Stimulated activated CD8-positive, alpha-beta memory T cell treated with anti-CD3 and anti-CD28 coated beads, Interleukin-7, amount 100 ng/mL, for 48 hours (primary cell): ENCODE data around the gene DAPK2.
"Not testable (repeated sequence)": the region's sequence is repeated elsewhere in the genome, so short reads cannot be mapped to it uniquely, and the experiment has no call there.

Experiments used
- DNase-seq, 2 donors: peaks; one replicate each; pipeline ENCODE4 v3.0.0-alpha.2; 2020; ENCODE audit warnings: low read depth in 1 of 2; ENCODE audit errors: extremely low read depth in 1 of 2

The DAPK2 gene

DNA sequence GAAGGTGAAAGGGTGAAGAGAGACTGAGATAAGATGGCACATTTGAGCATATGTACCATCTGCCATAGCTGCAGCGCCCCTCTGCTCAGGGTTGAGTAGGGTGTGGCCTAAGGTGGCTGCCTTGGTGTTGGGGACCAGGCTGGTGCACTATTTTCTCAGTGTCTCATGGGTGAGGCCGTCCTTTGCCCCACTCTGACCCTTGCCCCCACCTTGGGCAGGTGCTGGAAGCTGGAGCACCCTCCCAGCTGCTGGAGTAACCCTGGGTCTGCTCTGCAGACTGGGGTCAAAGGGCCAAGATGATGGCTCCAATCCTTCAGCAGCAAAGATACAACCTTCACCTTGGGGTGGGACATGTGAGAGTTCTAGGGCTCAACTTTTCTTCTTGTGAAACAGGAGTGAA is 69.2 kb downstream of the DAPK2 start:
- no peak for DNase-seq

DNA sequence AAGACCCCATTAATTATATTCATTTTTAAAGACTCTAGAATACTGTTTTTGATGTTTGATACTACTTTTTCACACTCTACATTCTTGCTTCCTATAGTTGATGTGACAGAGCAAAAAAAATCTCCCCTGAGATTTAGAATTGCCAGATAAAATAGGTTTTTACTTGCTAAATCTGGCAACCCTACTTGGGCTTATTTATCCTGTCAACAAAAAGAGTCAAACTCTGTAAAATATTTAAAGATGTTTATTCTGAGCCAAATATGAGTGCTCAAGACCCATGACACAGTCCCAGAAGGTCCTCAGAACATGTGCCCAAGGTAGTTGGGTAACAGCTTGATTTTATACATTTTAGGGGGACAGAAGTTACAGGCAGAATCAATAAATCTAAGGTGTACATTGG is 72.3 kb downstream of the DAPK2 start:
- DNase-seq = no peak

DNA sequence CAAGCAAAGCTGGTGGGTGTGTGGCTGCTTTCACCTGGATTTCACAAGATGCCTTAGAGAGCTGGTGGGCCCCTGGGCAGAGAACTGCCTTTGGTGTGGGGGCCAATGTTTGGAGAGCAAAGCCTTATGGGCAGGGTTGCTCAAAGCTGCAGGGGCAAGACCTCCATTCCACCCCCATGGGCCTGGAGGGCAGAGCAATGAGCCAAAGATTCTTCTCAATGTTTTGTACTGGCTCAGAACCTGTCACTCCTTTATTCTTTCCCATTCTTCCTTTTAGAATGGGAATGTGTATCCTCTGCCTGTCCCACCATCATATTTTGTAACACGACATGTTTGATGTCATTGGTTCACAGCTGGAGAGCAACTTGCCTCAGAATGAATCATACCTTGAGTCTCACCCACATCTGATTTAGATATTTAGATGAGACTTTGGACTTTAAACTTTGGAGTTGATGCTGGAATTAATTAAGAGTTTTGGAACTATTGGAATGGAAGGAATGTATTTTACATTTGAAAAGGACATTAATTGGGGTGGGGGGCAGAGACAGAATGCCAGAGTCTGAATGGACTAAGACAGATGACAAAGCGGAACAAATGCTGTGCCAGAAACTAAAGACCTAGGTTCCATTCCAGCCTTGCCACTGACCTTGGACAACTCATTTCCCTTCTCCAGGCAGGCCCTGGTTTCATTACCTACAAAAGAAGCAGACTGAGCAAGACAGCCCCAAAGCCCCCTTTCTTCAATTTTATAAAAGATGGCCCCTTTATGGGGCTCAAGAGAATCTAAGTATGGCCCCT is 72.9 kb downstream of the DAPK2 start:
- DNase-seq = no peak

DNA sequence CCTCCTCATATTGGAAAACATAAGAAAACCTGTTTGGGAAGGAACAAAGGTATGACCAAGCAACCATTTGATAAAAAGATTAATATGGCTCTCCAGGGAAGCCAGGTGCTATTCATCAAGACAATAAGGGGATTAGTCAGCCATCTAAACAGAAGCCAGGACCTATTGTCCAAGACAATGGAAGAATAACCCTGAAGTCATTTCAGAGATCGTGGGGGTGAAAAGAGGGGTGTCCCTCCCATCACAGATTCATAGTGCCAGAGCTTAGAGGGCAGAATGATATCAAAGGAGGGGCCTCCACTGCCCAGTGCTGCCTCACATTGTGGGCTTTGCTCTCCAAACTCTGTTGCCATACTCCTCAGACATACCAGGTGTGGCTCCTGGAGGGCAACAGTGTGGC is 73.5 kb downstream of the DAPK2 start:
- no peak for DNase-seq

DNA sequence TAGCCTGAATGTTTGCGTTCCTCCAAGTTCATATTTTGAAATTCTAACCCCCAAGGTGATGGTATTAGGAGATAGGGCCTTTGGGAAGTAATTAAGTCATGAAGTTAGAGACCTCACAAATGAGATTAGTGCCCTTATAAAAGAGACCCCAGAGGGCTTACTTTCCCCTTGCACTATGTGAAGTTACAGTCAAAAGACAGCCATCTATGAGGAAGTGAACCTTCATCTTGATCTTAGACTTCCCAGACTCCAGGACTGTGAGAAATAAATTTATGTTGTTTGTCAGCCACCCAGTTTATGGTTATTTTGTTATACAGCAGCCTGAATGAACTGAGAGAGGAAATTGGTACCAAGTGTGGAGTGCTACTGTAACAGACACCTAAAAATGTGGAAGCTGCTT is 74.4 kb downstream of the DAPK2 start:
- no peak for DNase-seq

DNA sequence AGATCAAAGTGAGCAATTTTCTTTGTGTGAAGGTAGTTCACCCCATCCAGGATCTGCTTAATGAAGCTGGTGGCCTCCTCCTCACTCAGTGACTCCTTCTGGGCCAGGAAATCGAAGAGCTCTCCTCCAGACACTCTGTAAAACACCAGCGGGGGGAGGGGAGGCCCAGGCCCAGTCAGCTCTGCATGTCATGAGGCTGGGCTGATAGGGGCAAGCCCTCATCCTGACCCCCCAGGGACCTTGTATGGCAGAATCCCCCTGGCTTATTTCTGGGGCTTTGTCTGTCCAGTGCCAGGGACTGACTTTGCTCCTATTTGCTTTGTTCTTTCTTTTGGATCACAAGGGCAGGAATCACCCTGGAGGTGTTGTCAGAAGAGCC is 74.9 kb downstream of the DAPK2 start:
- DNase-seq = peak; percentile 23 to 37

DNA sequence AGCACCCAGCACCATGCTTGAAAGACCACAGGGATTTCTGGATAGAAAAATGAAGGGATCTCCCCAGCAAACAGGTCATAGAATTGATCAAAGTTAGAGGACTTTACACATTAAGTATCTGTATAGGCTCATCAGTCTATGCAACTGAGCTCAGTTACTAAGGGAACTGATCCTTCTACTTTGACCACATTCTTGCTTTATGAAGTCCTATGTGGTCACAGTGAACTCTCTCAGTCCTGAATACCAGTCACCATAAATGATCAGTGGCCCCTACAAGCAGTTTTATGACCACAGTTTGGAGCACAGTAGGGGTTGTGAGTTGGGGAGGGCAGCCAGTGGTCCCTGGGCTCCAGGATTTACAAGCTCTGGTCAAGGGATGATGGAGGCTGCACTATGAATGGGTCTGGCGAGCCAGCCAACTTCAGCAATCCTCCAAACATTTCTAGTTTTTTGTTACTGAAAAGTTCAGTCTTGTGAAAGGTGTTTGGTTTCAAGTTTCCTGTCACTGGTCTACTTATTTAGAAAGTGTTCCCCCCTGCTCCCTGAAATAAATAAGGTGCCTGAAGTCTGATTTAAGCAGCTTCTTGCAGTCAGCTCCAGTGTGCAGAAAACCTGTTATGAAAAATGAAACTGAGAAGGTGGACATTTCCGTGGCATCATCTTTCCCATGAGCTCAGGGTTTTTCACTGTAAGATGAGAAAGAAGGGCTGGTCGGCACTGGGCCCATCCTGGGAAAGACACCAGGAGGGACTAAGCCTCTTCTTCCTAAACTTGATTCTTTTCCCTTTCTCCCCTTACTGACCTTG is 75.5 kb downstream of the DAPK2 start:
- DNase-seq = peak in 1 of 2 donors; percentile 20

DNA sequence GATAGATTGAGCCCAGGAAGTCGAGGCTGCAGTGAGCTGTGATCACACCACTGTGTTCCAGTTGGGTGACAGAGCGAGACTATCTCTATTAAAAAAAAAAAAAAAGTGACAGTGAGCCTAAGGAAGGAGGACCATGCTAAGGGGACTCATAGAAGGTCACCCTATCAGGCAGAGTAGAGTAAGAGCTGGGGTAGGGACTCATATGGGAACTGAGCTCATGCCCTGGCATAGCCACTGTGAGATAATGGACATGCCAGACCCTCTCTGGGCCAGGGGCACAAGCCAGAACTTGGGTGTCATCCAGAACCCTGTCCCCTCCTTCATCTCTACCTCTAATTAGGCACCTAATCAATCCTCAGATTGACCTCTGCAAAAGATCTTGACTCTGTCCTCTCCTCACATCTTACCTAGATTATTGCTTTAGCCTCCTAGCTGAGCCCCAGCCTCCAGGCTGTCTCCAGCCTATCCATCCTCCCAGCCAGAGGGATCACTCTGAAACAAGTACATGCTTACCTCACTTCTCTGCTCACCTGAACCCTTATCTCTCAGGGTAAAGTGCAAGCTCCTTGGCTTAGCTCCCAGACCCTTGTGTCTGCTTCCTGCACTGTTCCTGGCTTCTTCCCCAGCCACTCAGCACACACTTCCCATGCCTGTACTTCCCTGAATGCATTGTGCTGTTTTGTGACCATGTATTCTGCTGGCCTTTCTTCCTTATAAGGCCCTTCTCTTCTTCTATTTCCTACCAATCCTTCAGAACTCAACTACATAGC is 76.4 kb downstream of the DAPK2 start:
- no peak for DNase-seq

DNA sequence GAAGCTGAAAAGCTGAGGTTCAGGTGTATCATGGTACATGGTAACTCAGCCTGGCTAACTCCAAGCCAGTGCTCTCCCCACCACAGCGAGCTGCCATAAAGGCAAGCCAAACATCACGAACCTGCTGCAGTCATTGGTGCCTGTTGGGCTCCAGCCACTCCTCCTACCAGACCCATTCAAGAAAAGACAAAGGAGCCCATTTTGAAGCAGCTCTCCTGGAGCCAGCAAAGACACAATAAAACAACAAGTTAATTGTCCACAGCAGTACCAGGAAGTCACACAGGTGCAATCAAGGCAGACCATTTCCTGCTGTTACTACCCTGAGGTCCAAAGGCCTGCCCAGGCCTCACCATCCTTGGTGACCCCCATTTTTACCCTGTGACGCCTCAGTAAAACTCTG is 77.6 kb downstream of the DAPK2 start:
- DNase-seq = no peak

DNA sequence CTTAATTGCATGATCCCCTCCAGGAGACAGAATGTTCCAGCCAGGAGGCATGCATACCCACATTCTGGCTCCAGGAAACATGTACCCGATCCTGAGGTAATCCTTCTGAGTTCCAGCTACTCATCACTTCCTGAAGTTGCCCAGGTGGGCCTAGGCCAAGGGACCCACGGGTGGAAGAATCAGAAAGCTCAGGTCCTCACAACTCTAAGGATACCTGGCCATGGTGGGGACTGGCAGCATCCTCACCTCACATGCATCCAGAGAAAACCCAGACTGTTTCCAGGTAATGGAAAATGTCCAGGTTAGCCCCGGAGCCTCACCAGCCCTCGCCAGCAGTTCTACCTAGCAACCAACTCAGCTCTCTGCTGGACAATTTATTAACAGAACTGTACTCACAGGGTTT is 78.2 kb downstream of the DAPK2 start:
- DNase-seq = no peak

DNA sequence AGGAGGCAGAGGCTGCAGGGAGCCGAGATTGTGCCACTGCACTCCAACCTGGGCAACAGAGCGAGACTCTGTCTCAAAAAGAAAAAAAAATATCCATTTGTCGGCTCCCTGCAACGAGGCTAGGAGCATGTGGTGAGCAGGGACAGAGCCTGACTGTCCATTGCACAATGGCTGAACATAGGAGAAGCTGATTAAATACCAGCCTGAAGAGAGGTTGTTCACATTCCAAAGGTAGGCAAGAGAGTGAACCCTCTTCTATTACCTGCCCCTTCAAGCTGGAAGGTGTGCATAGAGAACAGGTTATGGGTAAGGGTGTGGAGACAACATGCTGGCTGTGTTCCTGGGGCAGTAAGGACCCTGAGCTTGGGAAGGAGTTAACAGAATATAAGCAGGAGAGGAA is 78.7 kb downstream of the DAPK2 start:
- DNase-seq = no peak

DNA sequence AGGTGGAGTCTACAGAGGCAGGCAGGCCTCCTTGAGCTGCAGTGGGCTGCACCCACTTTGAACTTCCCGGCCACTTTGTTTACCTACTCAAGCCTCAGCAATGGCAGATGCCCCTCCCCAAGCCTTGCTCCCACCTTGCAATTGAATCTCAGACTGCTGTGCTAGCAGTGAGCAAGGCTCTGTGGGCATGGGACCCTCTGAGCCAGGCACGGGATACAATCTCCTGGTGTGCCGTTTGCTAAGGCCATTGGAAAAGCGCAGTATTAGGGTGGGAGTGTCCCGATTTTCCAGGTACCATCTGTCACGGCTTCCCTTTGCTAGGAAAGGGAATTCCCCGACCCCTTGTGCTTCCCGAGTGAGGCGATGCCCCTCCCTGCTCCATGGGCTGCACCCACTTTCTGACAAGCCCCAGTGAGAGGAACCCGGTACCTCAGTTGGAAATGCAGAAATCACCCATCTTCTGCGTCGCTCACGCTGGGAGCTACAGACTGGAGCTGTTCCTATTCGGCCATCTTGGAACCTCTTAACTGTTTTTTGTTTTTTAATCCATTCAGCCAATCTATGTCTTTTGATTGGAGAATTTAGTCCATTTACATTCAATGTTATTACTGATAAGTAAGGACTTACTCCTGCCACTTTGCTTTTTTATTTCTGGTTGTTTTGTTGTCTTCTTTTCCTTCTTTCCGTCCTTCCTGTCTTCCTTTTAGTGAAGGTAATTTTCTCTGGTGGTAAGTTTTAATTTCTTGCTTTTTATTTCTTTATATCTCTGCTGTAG is 83.2 kb downstream of the DAPK2 start:
- DNase-seq = not testable (repeated sequence)

DNA sequence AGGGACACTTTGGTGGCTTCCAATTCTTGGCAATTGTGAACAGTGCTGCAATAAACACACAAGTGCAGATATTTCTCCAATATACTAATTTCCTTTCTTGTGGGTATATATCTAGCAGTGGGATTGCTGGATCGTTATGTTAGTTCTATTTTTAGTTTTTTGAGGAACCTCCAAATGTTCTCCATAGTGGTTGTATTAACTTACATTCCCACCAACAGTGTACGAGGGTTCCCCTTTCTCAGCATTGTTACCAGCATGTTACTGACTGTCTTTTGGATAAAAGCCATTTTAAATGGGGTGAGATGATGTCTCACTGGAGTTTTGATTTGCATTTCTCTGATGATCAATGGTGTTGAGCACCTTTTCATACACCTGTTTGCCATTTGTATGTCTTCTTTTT is 92.8 kb downstream of the DAPK2 start:
- no peak for DNase-seq

DNA sequence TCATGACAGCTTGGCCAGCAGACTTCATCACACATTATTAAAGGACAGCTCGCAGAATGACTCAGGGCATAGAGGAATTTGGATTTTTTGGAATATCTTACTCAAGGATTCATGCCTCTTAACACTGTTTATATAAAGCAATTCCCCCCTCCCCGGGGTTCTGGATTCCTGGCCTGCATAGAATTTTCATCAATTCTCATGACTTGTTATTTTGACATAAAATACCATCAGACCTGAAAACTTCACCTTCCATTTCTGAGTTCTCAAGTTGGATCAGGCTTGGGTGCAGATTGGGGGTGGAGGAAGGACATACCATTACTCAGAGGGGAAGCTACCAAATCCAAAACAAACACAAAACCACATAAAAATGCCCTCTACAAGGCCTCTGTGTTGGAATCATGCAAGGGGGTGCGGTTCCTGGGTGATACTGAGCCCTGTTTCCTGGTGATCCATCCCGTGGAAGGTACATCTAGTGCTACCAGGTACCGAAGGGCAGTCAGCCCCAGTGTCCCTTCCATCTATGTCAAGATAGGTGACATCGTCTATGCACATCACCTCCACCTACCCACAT is 95.3 kb downstream of the DAPK2 start:
- no peak for DNase-seq

DNA sequence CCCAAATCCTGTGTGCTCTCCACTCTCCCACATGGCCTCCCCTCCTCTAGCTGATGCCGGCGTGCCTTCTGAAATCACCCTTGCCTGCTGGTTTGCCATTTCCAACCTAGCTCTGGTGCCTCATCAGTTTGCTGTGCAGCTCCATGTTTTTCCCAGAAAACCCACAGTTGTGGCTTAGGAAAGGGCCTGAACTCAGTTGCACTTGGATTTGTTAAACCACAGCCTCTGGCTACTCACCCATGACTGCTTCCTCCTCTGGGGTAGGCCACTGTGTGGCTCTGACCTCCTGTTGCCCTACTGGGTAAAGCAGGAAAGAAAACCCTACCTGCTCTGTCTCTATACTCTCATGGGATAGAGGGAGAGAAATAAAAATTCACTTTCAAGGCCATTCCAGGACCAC is 97.3 kb downstream of the DAPK2 start:
- no peak for DNase-seq

DNA sequence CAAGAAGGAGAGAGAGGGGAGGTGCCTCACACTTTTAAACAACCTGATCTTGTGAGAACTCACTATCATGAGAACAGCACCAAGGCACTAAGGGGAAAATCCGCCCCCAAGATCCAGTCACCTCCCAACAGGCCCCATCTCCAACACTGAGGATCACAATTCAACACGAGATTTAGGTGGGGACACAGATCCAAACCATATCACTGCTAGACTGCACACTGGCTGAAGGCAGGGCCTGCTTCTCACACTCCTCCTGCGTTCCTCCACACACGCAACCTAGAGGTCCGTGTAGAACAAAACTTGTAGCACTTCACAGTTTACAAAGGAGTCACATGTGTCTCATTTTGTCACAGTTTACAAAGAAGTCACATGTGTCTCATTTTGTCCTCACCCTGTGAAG is 97.8 kb downstream of the DAPK2 start:
- no peak for DNase-seq

DNA sequence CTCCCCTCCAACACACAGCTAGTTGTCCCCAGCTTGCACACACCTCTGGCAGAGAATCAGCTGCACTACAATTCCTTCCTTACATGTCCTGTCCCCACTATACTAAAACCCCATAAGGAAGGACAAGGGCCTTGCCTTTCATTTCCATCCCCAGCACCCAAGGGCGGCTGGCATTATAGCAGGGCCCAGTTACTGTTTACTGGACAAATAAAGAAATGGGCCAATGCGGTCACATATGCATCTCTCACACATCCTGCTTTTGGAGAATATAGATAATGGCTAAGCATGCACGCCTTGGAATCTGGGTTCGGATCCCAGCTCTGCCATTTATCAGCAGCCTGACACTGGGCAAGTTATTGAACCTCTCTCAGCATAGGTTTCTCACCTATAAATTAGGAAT is 99.1 kb downstream of the DAPK2 start:
- no peak for DNase-seq

DNA sequence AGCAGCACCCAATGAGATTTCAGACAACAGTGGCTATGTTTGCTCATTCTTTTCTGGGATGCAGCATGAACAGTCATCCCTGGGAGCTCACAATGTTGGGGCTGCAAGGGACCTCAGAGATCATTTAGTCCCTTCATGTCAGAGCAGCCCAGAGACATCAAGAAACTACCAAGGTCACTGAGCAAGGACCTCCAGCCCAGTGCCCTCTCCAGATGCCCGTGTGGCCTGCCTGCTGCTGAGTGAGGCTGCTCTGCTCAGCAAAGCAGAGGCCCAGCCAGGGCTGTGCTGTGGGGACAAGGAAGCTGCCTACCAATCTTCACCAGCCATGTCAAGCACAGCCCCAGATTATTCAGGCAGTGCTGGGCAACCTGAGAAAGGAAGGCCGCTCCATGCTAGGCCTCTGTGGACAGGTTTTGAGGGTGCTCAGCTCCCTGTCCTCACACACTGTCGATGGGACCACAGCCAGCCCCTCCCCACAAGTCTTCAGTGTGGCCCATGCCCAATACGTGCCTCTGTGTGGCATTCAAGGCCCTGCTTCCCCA is 99.7 kb downstream of the DAPK2 start:
- DNase-seq = no peak

DNA sequence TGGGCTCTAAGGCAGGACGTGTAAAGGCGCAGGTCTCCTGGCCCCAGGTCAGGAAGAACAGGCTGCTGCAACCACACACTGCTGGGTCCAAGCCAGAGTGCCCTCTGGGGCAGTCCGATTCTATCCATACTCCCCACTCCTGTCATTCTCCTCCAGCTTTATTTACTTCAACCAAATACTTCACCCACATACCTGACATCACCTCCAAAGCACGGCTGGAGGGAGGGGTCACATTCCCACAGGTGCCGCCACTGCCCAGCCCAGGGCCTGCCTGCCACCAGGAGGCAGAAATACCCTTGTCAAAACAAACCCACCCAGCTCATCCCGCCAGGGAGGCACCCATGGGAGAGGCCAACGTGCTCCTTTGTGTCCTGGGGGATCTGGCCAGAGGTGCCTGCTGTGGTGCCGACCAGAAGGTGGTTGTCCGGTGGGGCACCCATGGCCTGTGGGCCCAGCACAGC is 100.4 kb downstream of the DAPK2 start:
- DNase-seq = no peak
